WTC11 (cell line): Measurements from ENCODE around the gene DFFB. TPM values are rescaled to one million over a fixed set of nuclear protein-coding genes. Genes with fewer than 3 reads are reported as not detected.

ENCODE experiments used
- ATAC-seq: fragments of 200-7000 bp; cut with Tn5 transposase; 2 replicates; pipeline ENCODE4 v1.10.0; 2021; ENCODE audit warnings: mild to moderate bottlenecking, moderate library complexity
- CTCF ChIA-PET: fragments of 300-600 bp; sonication (Branson Sonifier 250); formaldehyde crosslinking; loops from one replicate; lab custom pipeline; 2021; ENCODE audit warnings: antibody characterized with exemption; lab: Charles Lee
- POLR2A ChIA-PET: fragments of 350-600 bp; sonication (Branson Sonifier 250); formaldehyde crosslinking; loops from one replicate; lab custom pipeline; 2021; ENCODE audit warnings: antibody characterized with exemption; lab: Charles Lee
- DNase-seq: peaks from one replicate; pipeline ENCODE4 v3.0.0; 2021; ENCODE audit warnings: low spot score
- H3K27ac Mint-ChIP-seq: 2 replicates; pipeline ENCODE4 v1.8.0; 2021; ENCODE audit warnings: mixed read lengths
- H3K27me3 Mint-ChIP-seq: 2 replicates; pipeline ENCODE4 v1.8.0; 2021; ENCODE audit warnings: low read depth, mild to moderate bottlenecking, moderate library complexity, mixed read lengths
- H3K36me3 Mint-ChIP-seq: 2 replicates; pipeline ENCODE4 v1.8.0; 2021; ENCODE audit warnings: mixed read lengths
- H3K4me1 Mint-ChIP-seq: 2 replicates; pipeline ENCODE4 v1.8.0; 2022; ENCODE audit warnings: mixed read lengths
- H3K4me3 Mint-ChIP-seq: 2 replicates; pipeline ENCODE4 v1.8.0; 2021; ENCODE audit warnings: mild to moderate bottlenecking, moderate library complexity, mixed read lengths
- H3K9me3 Mint-ChIP-seq: 2 replicates; pipeline ENCODE4 v1.8.0; 2021; ENCODE audit warnings: mixed read lengths
- ARID4B ChIP-seq: sonication (generic); formaldehyde crosslinking; IDR thresholded peaks from 2 replicates; pipeline ENCODE4 v1.8.0; 2023; ENCODE audit warnings: missing genetic modification reagents, mild to moderate bottlenecking, borderline replicate concordance
- CREB1 ChIP-seq: sonication (generic); formaldehyde crosslinking; IDR thresholded peaks from 2 replicates; pipeline ENCODE4 v1.8.0; 2023; ENCODE audit warnings: mild to moderate bottlenecking, missing genetic modification reagents
- CREM ChIP-seq: sonication (generic); formaldehyde crosslinking; IDR thresholded peaks from 2 replicates; pipeline ENCODE4 v1.8.1; 2022; ENCODE audit warnings: mild to moderate bottlenecking, missing genetic modification reagents, moderate library complexity
- E2F4 ChIP-seq: sonication (generic); formaldehyde crosslinking; IDR thresholded peaks from 2 replicates; pipeline ENCODE4 v1.8.1; 2022; ENCODE audit warnings: low read depth, mild to moderate bottlenecking, moderate library complexity, missing genetic modification reagents, borderline replicate concordance
- HMGXB4 ChIP-seq: sonication (generic); formaldehyde crosslinking; IDR thresholded peaks from 2 replicates; pipeline ENCODE4 v1.8.1; 2023; ENCODE audit warnings: mild to moderate bottlenecking, moderate library complexity, missing genetic modification reagents
- MAX ChIP-seq: sonication (generic); formaldehyde crosslinking; IDR thresholded peaks from 2 replicates; pipeline ENCODE4 v1.8.0; 2022; ENCODE audit warnings: mild to moderate bottlenecking, missing genetic modification reagents
- MXD4 ChIP-seq: fragments of 250-450 bp; sonication (Bioruptor Pico); IDR thresholded peaks from 2 replicates; pipeline ENCODE4 v1.8.0; 2021; ENCODE audit warnings: mild to moderate bottlenecking, moderate library complexity, borderline replicate concordance
- MYBL2 ChIP-seq: sonication (generic); formaldehyde crosslinking; IDR thresholded peaks from 2 replicates; pipeline ENCODE4 v1.8.1; 2023; ENCODE audit warnings: mild to moderate bottlenecking, moderate library complexity, missing genetic modification reagents
- OVOL2 ChIP-seq: fragments of 250-450 bp; sonication (Bioruptor Pico); IDR thresholded peaks from 2 replicates; pipeline ENCODE4 v1.9.0; 2021; ENCODE audit warnings: mild to moderate bottlenecking, borderline replicate concordance
- RELA ChIP-seq: sonication (generic); formaldehyde crosslinking; IDR thresholded peaks from 2 replicates; pipeline ENCODE4 v1.8.1; 2022; ENCODE audit warnings: missing genetic modification reagents, mild to moderate bottlenecking, borderline replicate concordance
- SMAD4 ChIP-seq: sonication (generic); formaldehyde crosslinking; IDR thresholded peaks from 2 replicates; pipeline ENCODE4 v1.8.0; 2022; ENCODE audit warnings: mild to moderate bottlenecking, missing genetic modification reagents
- ZNF138 ChIP-seq: sonication (generic); formaldehyde crosslinking; conservative IDR thresholded peaks from 2 replicates; pipeline ENCODE4 v1.8.1; 2022; ENCODE audit warnings: mild to moderate bottlenecking, moderate library complexity, missing genetic modification reagents
- ZNF317 ChIP-seq: sonication (generic); formaldehyde crosslinking; IDR thresholded peaks from 2 replicates; pipeline ENCODE4 v1.8.1; 2023; ENCODE audit warnings: low read depth, mild to moderate bottlenecking, moderate library complexity, missing genetic modification reagents, borderline replicate concordance
- ZNF416 ChIP-seq: fragments of 250-450 bp; sonication (Bioruptor Pico); IDR thresholded peaks from 2 replicates; pipeline ENCODE4 v1.9.0; 2021; ENCODE audit warnings: mild to moderate bottlenecking, inconsistent platforms
- ZSCAN18 ChIP-seq: fragments of 250-450 bp; sonication (Bioruptor Pico); IDR thresholded peaks from 2 replicates; pipeline ENCODE4 v2.1.2; 2022; ENCODE audit warnings: mild to moderate bottlenecking, moderate library complexity
- total RNA-seq: library from RNA; stranded (reverse); gene quantifications from 3 replicates; pipeline ENCODE4 v1.2.3, GENCODE V29; 2021

The DFFB gene
- total RNA-seq, 1 experiment from 2014 or later = 9.2 TPM

- TF ChIP-seq E2F4 (no peak), CREM (CRISPR knock-in tag) (no peak), RELA (CRISPR knock-in tag) (no peak), MYBL2 (CRISPR knock-in tag) (no peak)
These were observed 42.3 kb upstream of the DFFB start (continued) for GRCh38 chr1:3814771-3815561.

GRCh38 chr1:3816331-3817137, 40.7 kb upstream of the DFFB start:
- no peak overlapping the region for H3K27ac Mint-ChIP-seq
- H3K4me3 Mint-ChIP-seq = no peak overlapping the region
- CTCF ChIA-PET = interaction anchor here (0.6 to 0.7 kb wide), 2 partner anchors 11 to 41 kb away, joined by 3 to 4 read pairs; no protein-coding TSS in a partner anchor
- peaks cover under 1% of the 10 kb centered on the region; the same call in 1 of the 2 replicates for H3K4me1 Mint-ChIP-seq
- H3K36me3 Mint-ChIP-seq = peaks cover 7% of the 10 kb centered on the region
- DNase-seq = no peak
- POLR2A ChIA-PET = interaction anchor here (1.1 kb wide), 1 partner anchor 11 kb away, joined by 3 read pairs; no protein-coding TSS in a partner anchor
- no peaks in the 10 kb centered on the region for H3K9me3 Mint-ChIP-seq
- H3K27me3 Mint-ChIP-seq = no peaks in the 10 kb centered on the region
- ATAC-seq = no peak
- TF ChIP-seq ZNF138 (CRISPR knock-in tag) = no peak
- TF ChIP-seq MXD4 (CRISPR knock-in tag) = no peak
- TF ChIP-seq SMAD4 (CRISPR knock-in tag) = no peak
- no peak for TF ChIP-seq ZNF317 (CRISPR knock-in tag)
- no peak for TF ChIP-seq ZNF416 (CRISPR knock-in tag)
- TF ChIP-seq OVOL2 (CRISPR knock-in tag) = no peak
- TF ChIP-seq CREB1 = no peak
- TF ChIP-seq MAX (CRISPR knock-in tag) = no peak
- TF ChIP-seq ARID4B (CRISPR knock-in tag) = no peak
- TF ChIP-seq, all 79 proteins: peak for 0

- Mint-ChIP-seq H3K27ac (no peak overlapping the region), H3K27me3 (no peaks in the 10 kb centered on the region), H3K4me3 (no peak overlapping the region), H3K9me3 (no peaks in the 10 kb centered on the region), H3K4me1 (no peaks in the 10 kb centered on the region), H3K36me3 (peaks cover 7% of the 10 kb centered on the region)
- ATAC-seq (no peak), DNase-seq (no peak)
- TF ChIP-seq ZSCAN18 (CRISPR knock-in tag) (no peak), HMGXB4 (CRISPR knock-in tag) (no peak), ZNF138 (CRISPR knock-in tag) (no peak)
- ChIA-PET CTCF (interaction anchor here (1.4 kb wide), 1 partner anchor 10 kb away, joined by 4 read pairs; no protein-coding TSS in a partner anchor), POLR2A (interaction anchor here (1.1 kb wide), 1 partner anchor 10 kb away, joined by 3 read pairs; no protein-coding TSS in a partner anchor)
These were observed 40.0 kb upstream of the DFFB start for GRCh38 chr1:3817138-3817740.
